SK-N-SH (cell line): Measurements from ENCODE around the gene MYMX. TPM values are rescaled to one million over a fixed set of nuclear protein-coding genes. Genes with fewer than 3 reads are reported as not detected.

Experiments
- CTCF ChIA-PET: fragments of 300-600, 350-600 bp; formaldehyde crosslinking; extraction: SDS; loops from one replicate; lab custom pipeline; 2021; lab: Yijun Ruan, JAX
- POLR2A ChIA-PET: fragments of 350-600 bp; sonication (Branson Sonifier 250); formaldehyde crosslinking; extraction: SDS; loops from one replicate; lab custom pipeline; 2020; ENCODE audit warnings: antibody characterized with exemption, inconsistent platforms; lab: Yijun Ruan, JAX
- DNase-seq: peaks from one replicate; pipeline ENCODE4 v3.0.0; 2012
- H2AFZ ChIP-seq: fragments of 200-600 bp; sonication (generic); 2 replicates; pipeline ENCODE4 v1.8.1; 2016; ENCODE audit warnings: antibody characterized with exemption, mild to moderate bottlenecking, low read depth
- H3F3A ChIP-seq: fragments of 200-600 bp; sonication (generic); replicated peaks from 2 replicates; pipeline ENCODE3; 2016; ENCODE audit warnings: antibody characterized with exemption, mild to moderate bottlenecking; ENCODE audit not compliant: insufficient read depth
- H3K27ac ChIP-seq, 2 experiments: fragments of 200-500 bp in 1 of 2; fragments of 200-600 bp in 1 of 2; sonication (Bioruptor generic) in 1 of 2; sonication (generic), shearing (Covaris generic) in 1 of 2; 2 replicates each; pipeline versions ENCODE4 v1.5.1 to v1.6.1; 2014 to 2016; ENCODE audit warnings: low read depth in 2 of 2, inconsistent platforms in 1 of 2, low read length in 1 of 2, mild to moderate bottlenecking in 1 of 2, mixed read lengths in 1 of 2
- H3K27me3 ChIP-seq: fragments of 200-600 bp; sonication (generic), shearing (Covaris generic); 2 replicates; pipeline ENCODE4 v1.6.1; 2016; ENCODE audit warnings: mixed run types; ENCODE audit not compliant: insufficient read depth
- H3K36me3 ChIP-seq, 2 experiments: fragments of 200-500 bp in 1 of 2; fragments of 200-600 bp in 1 of 2; sonication (Bioruptor generic) in 1 of 2; sonication (generic) in 1 of 2; replicated peaks in 1 of 2; 2 replicates each; pipeline versions ENCODE3 to v1.5.1; 2014 to 2016; ENCODE audit warnings: low read length in 1 of 2, mild to moderate bottlenecking in 1 of 2; ENCODE audit not compliant: insufficient read depth in 2 of 2, control insufficient read depth in 1 of 2
- H3K4me1 ChIP-seq, 2 experiments: fragments of 200-500 bp in 1 of 2; fragments of 200-600 bp in 1 of 2; sonication (Bioruptor generic) in 1 of 2; sonication (generic), shearing (Covaris generic) in 1 of 2; 2 replicates each; pipeline versions ENCODE4 v1.5.1 to v1.6.1; 2014 to 2016; ENCODE audit warnings: low read depth in 1 of 2, low read length in 1 of 2, mixed run types in 1 of 2; ENCODE audit not compliant: insufficient read depth in 2 of 2, control insufficient read depth in 1 of 2
- H3K4me2 ChIP-seq: fragments of 200-600 bp; sonication (generic), shearing (Covaris generic); 2 replicates; pipeline ENCODE4 v1.6.1; 2017; ENCODE audit warnings: mixed run types
- H3K4me3 ChIP-seq, 2 experiments: fragments of 200-500 bp in 1 of 2; fragments of 200-600 bp in 1 of 2; sonication (Bioruptor generic) in 1 of 2; sonication (generic), shearing (Covaris generic) in 1 of 2; 2 replicates each; pipeline versions ENCODE4 v1.5.1 to v1.8.1; 2014 to 2016; ENCODE audit warnings: low read depth in 2 of 2, inconsistent platforms in 1 of 2, low read length in 1 of 2, mild to moderate bottlenecking in 1 of 2, mixed read lengths in 1 of 2, moderate library complexity in 1 of 2
- H3K79me2 ChIP-seq: fragments of 200-600 bp; sonication (generic); 2 replicates; pipeline ENCODE4 v1.8.1; 2017; ENCODE audit warnings: mild to moderate bottlenecking; ENCODE audit not compliant: insufficient read depth
- H3K9ac ChIP-seq: fragments of 200-600 bp; sonication (generic); 2 replicates; pipeline ENCODE4 v1.6.1; 2017; ENCODE audit warnings: mixed run types
- H3K9me2 ChIP-seq: fragments of 200-600 bp; sonication (generic); 2 replicates; pipeline ENCODE4 v1.6.1; 2017; ENCODE audit warnings: mixed run types
- H3K9me3 ChIP-seq: fragments of 200-600 bp; sonication (generic); 2 replicates; pipeline ENCODE4 v1.6.1; 2017; ENCODE audit warnings: mixed run types, mild to moderate bottlenecking, moderate library complexity
- H4K20me1 ChIP-seq: fragments of 200-600 bp; sonication (generic); 2 replicates; pipeline ENCODE4 v1.6.1; 2017; ENCODE audit warnings: mild to moderate bottlenecking, mixed run types; ENCODE audit not compliant: insufficient read depth
- CHD2 ChIP-seq: fragments of 150-350 bp; IDR thresholded peaks from 2 replicates; pipeline ENCODE4 v1.6.1; 2018; ENCODE audit warnings: low read length; ENCODE audit not compliant: partially characterized antibody
- ELF1 ChIP-seq: IDR thresholded peaks from 2 replicates; pipeline ENCODE4 v1.4.0; 2012
- EP300 ChIP-seq, 2 experiments: IDR thresholded peaks; 2 replicates each; pipeline versions ENCODE4 v1.4.0 to v1.6.1; 2012; ENCODE audit warnings: borderline replicate concordance in 1 of 2, low read depth in 1 of 2, low read length in 1 of 2
- FOSL2 ChIP-seq: IDR thresholded peaks from 2 replicates; pipeline ENCODE4 v1.4.0; 2012; ENCODE audit warnings: low read depth, mild to moderate bottlenecking, moderate library complexity, borderline replicate concordance
- FOXJ3 ChIP-seq: sonication (generic); formaldehyde crosslinking; IDR thresholded peaks from 2 replicates; pipeline ENCODE4 v1.5.1; 2020; ENCODE audit warnings: mild to moderate bottlenecking, missing genetic modification reagents
- GABPA ChIP-seq: IDR thresholded peaks from 2 replicates; pipeline ENCODE4 v1.4.0; 2012; ENCODE audit warnings: low read depth, mild to moderate bottlenecking
- NFIC ChIP-seq: IDR thresholded peaks from 2 replicates; pipeline ENCODE4 v1.4.0; 2012; ENCODE audit warnings: borderline replicate concordance
- RCOR1 ChIP-seq: fragments of 150-350 bp; IDR thresholded peaks from 2 replicates; pipeline ENCODE4 v1.6.1; 2017; ENCODE audit warnings: antibody characterized with exemption, low read length
- REST ChIP-seq: IDR thresholded peaks from 2 replicates; pipeline ENCODE4 v1.6.1; 2012; ENCODE audit warnings: mild to moderate bottlenecking, low read depth, low read length, moderate library complexity
- RFX5 ChIP-seq: IDR thresholded peaks from 2 replicates; pipeline ENCODE4 v1.6.1; 2012; ENCODE audit warnings: mild to moderate bottlenecking, improper control_type of control experiment, low read length
- SMC3 ChIP-seq: IDR thresholded peaks from 2 replicates; pipeline ENCODE4 v1.6.1; 2012; ENCODE audit warnings: low read depth, low read length, improper control_type of control experiment
- WGBS: methylation state at CpG from one replicate; pipeline ENCODE4 v1.1.6; 2017; ENCODE audit warnings: low lambda C conversion rate; 5-methylcytosine and 5-hydroxymethylcytosine counted together
- polyA plus RNA-seq, 3 experiments: library from polyadenylated mRNA; depleted of rRNA; stranded (reverse); fragments of >200 nt; gene quantifications; 2 replicates each; pipeline ENCODE4 v1.2.3, GENCODE V29; 2012
- TF ChIP-seq, protein P1 (sequence below): fragments of 200-600 bp; sonication (generic); IDR thresholded peaks from 2 replicates; pipeline ENCODE4 v1.6.1; 2017; ENCODE audit warnings: antibody characterized with exemption, mild to moderate bottlenecking, moderate library complexity

Gene MYMX
- polyA plus RNA-seq, 1 of the 3 experiments (the other 2 are of a cell fraction): not detected

GRCh38 chr6:44202972-44203750 lies 13.6 kb upstream of the MYMX start:
- H3K27ac ChIP-seq: no peak overlapping the region
- CTCF ChIA-PET: interaction anchor here (0.7 to 2.3 kb wide), 7 partner anchors 14 to 102 kb away, joined by 3 to 10 read pairs (median 3); no protein-coding TSS in a partner anchor

More at GRCh38 chr6:44202972-44203750, 13.6 kb upstream of the MYMX start:
- H3K4me2 ChIP-seq: no peak overlapping the region
- no peaks in the 10 kb centered on the region for H4K20me1 ChIP-seq
- H3F3A ChIP-seq: no peaks in the 10 kb centered on the region
- H3K9me3 ChIP-seq: no peaks in the 10 kb centered on the region
- H3K9me2 ChIP-seq: no peaks in the 10 kb centered on the region
- no peaks in the 10 kb centered on the region for H3K79me2 ChIP-seq
- H3K9ac ChIP-seq: no peak overlapping the region
- H3K36me3 ChIP-seq: no peaks in the 10 kb centered on the region
- no peak overlapping the region for H2AFZ ChIP-seq
- H3K4me3 ChIP-seq: no peak overlapping the region
- 92% methylated on average over 11 of the region's 11 CpGs for WGBS
- POLR2A ChIA-PET: no interaction called here
- DNase-seq: no peak
- no peak for TF ChIP-seq GABPA
- no peak for TF ChIP-seq NFIC
- TF ChIP-seq, protein P1, sequence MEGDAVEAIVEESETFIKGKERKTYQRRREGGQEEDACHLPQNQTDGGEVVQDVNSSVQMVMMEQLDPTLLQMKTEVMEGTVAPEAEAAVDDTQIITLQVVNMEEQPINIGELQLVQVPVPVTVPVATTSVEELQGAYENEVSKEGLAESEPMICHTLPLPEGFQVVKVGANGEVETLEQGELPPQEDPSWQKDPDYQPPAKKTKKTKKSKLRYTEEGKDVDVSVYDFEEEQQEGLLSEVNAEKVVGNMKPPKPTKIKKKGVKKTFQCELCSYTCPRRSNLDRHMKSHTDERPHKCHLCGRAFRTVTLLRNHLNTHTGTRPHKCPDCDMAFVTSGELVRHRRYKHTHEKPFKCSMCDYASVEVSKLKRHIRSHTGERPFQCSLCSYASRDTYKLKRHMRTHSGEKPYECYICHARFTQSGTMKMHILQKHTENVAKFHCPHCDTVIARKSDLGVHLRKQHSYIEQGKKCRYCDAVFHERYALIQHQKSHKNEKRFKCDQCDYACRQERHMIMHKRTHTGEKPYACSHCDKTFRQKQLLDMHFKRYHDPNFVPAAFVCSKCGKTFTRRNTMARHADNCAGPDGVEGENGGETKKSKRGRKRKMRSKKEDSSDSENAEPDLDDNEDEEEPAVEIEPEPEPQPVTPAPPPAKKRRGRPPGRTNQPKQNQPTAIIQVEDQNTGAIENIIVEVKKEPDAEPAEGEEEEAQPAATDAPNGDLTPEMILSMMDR: no peak
- TF ChIP-seq FOSL2: no peak
- TF ChIP-seq EP300 (IDR thresholded peaks at IDR 0.05; ENCODE audit: borderline replicate concordance in 1 of 2, low read depth in 1 of 2, low read length in 1 of 2): no peak
- no peak for TF ChIP-seq FOXJ3 (CRISPR knock-in tag)
- TF ChIP-seq REST: no peak
- no peak for TF ChIP-seq RFX5
- TF ChIP-seq RCOR1: no peak
- no peak for TF ChIP-seq CHD2
- TF ChIP-seq ELF1: no peak
- TF ChIP-seq SMC3: no peak
- TF ChIP-seq, all 33 proteins: peak for 0
- Histone ChIP-seq H3K4me1 (peaks cover 0 to 2% of the 10 kb centered on the region in 2 experiments; a peak in 1 of 4 replicates), H3K27me3 (no peaks in the 10 kb centered on the region)
